HCT116 (cell line): Measurements from ENCODE around the gene GPR4. TPM values are rescaled to one million over a fixed set of nuclear protein-coding genes. Genes with fewer than 3 reads are reported as not detected.

Experiments used
- ATAC-seq: fragments of 200-7000 bp; cut with Tn5 transposase; 2 replicates; pipeline ENCODE4 v1.9.1; 2020; ENCODE audit warnings: mild to moderate bottlenecking, moderate library complexity
- BruUV-seq: library from RNA; stranded (reverse); fragments of 400-500 nt; replicated peaks from 2 replicates; lab custom pipeline; 2021; lab: Mats Ljungman, UMichigan
- CTCF ChIA-PET: fragments of 300-600 bp; sonication (Branson Sonifier 250); formaldehyde crosslinking; loops from one replicate; lab custom pipeline; 2021; ENCODE audit warnings: antibody characterized with exemption; lab: Charles Lee
- POLR2A ChIA-PET: fragments of 300-600, 350-600 bp; sonication (Branson Sonifier 250); formaldehyde crosslinking; loops from one replicate; lab custom pipeline; 2021; ENCODE audit warnings: antibody characterized with exemption; lab: Charles Lee
- RAD21 ChIA-PET, 2 experiments: fragments of 300-600 bp; sonication (Branson Sonifier 250); formaldehyde crosslinking; loops; one replicate each; lab custom pipeline; 2023; ENCODE audit warnings: low total read pairs in 2 of 2; ENCODE audit not compliant: uncharacterized antibody in 2 of 2, unreplicated experiment in 2 of 2, low non-redundant PET in 1 of 2; lab: Charles Lee
- DNase-seq: peaks from one replicate; pipeline ENCODE4 v3.0.0-alpha.2; 2010; ENCODE audit warnings: low read depth, low spot score
- H2AFZ ChIP-seq: fragments of 200-600 bp; shearing (Covaris generic), sonication (generic); 2 replicates; pipeline ENCODE4 v1.6.1; 2017; ENCODE audit warnings: low read depth, mixed run types, mixed read lengths, antibody characterized with exemption, low read length; ENCODE audit not compliant: poor library complexity, severe bottlenecking
- H3K27ac ChIP-seq: 2 replicates; pipeline ENCODE4 v1.5.1; 2012; ENCODE audit warnings: low read depth, low read length
- H3K27me3 ChIP-seq: fragments of 200-600 bp; sonication (generic); 2 replicates; pipeline ENCODE4 v1.6.1; 2016; ENCODE audit warnings: mixed run types, low read length, mixed read lengths; ENCODE audit not compliant: insufficient read depth
- H3K36me3 ChIP-seq, 2 experiments: fragments of 200-500 bp in 1 of 2; fragments of 200-600 bp in 1 of 2; sonication (Bioruptor generic) in 1 of 2; sonication (generic) in 1 of 2; 2 replicates each; pipeline versions ENCODE4 v1.5.1 to v1.6.1; 2014 to 2016; ENCODE audit warnings: low read length in 2 of 2, inconsistent platforms in 1 of 2, mixed read lengths in 1 of 2, mixed run types in 1 of 2; ENCODE audit not compliant: insufficient read depth in 2 of 2, control insufficient read depth in 1 of 2
- H3K4me1 ChIP-seq, 2 experiments: fragments of 200-600 bp in 1 of 2; sonication (generic) in 1 of 2; 2 replicates each; pipeline versions ENCODE4 v1.5.1 to v1.6.1; 2012 to 2017; ENCODE audit warnings: low read length in 2 of 2, inconsistent platforms in 1 of 2, mild to moderate bottlenecking in 1 of 2, mixed read lengths in 1 of 2, mixed run types in 1 of 2, moderate library complexity in 1 of 2; ENCODE audit not compliant: insufficient read depth in 2 of 2, control insufficient read depth in 1 of 2
- H3K4me2 ChIP-seq: fragments of 200-600 bp; sonication (generic); 2 replicates; pipeline ENCODE4 v1.6.1; 2017; ENCODE audit warnings: mixed run types, low read length, mixed read lengths
- H3K4me3 ChIP-seq, 2 experiments: fragments of 200-600 bp in 1 of 2; sonication (generic) in 1 of 2; replicated peaks in 1 of 2; 2 replicates each; pipeline ENCODE4 v1.5.1; 2011 to 2016; ENCODE audit warnings: low read length in 2 of 2, control low read depth in 1 of 2, low read depth in 1 of 2, mild to moderate bottlenecking in 1 of 2, mixed read lengths in 1 of 2, mixed run types in 1 of 2
- H3K79me2 ChIP-seq: fragments of 200-600 bp; sonication (generic); 2 replicates; pipeline ENCODE4 v1.6.1; 2017; ENCODE audit warnings: mild to moderate bottlenecking, mixed run types, low read length, moderate library complexity, mixed read lengths; ENCODE audit not compliant: insufficient read depth
- H3K9ac ChIP-seq: fragments of 200-600 bp; sonication (generic); 2 replicates; pipeline ENCODE4 v1.6.1; 2016; ENCODE audit warnings: low read length, mixed read lengths
- H3K9me2 ChIP-seq: fragments of 200-600 bp; sonication (generic), shearing (Covaris generic); 2 replicates; pipeline ENCODE4 v1.6.1; 2017; ENCODE audit warnings: mixed run types, mild to moderate bottlenecking, moderate library complexity; ENCODE audit not compliant: insufficient read depth
- H3K9me3 ChIP-seq, 2 experiments: fragments of 200-500 bp in 1 of 2; fragments of 200-600 bp in 1 of 2; sonication (Bioruptor generic) in 1 of 2; sonication (generic) in 1 of 2; 2 replicates each; pipeline ENCODE4 v1.6.1; 2014 to 2017; ENCODE audit warnings: low read length in 2 of 2, mixed read lengths in 2 of 2, inconsistent platforms in 1 of 2, low read depth in 1 of 2, mild to moderate bottlenecking in 1 of 2, mixed run types in 1 of 2, moderate library complexity in 1 of 2; ENCODE audit not compliant: control insufficient read depth in 1 of 2, insufficient read depth in 1 of 2
- H4K20me1 ChIP-seq: fragments of 200-600 bp; sonication (generic), shearing (Covaris generic); 2 replicates; pipeline ENCODE4 v1.6.1; 2017; ENCODE audit warnings: mixed run types, mild to moderate bottlenecking, moderate library complexity; ENCODE audit not compliant: insufficient read depth
- ATF3 ChIP-seq: IDR thresholded peaks from 2 replicates; pipeline ENCODE4 v1.6.1; 2012
- CBX3 ChIP-seq: IDR thresholded peaks from 2 replicates; pipeline ENCODE4 v1.6.1; 2012; ENCODE audit warnings: low read depth
- CEBPB ChIP-seq: IDR thresholded peaks from 2 replicates; pipeline ENCODE4 v1.6.1; 2012; ENCODE audit warnings: low read depth
- EZH2 ChIP-seq: fragments of 200-600 bp; sonication (generic); IDR thresholded peaks from 2 replicates; pipeline ENCODE4 v1.6.1; 2017; ENCODE audit warnings: antibody characterized with exemption, mixed run types
- EZH2phosphoT487 ChIP-seq: fragments of 200-600 bp; IDR thresholded peaks from 2 replicates; pipeline ENCODE4 v1.6.1; 2018; ENCODE audit warnings: antibody characterized with exemption, borderline replicate concordance
- FOSL1 ChIP-seq: IDR thresholded peaks from 2 replicates; pipeline ENCODE4 v1.6.1; 2012; ENCODE audit warnings: low read depth
- POLR2A ChIP-seq: IDR thresholded peaks from 2 replicates; pipeline ENCODE4 v1.7.0; 2011; ENCODE audit warnings: borderline replicate concordance; ENCODE audit not compliant: insufficient read depth, insufficient read length; ENCODE audit errors: extremely low read depth
- RAD21 ChIP-seq: IDR thresholded peaks from 2 replicates; pipeline ENCODE4 v1.6.1; 2012; ENCODE audit warnings: low read depth, mild to moderate bottlenecking
- SIN3A ChIP-seq: IDR thresholded peaks from 2 replicates; pipeline ENCODE4 v1.6.1; 2012; ENCODE audit warnings: low read depth
- TCF7L2 ChIP-seq: IDR thresholded peaks from 2 replicates; pipeline ENCODE4 v1.7.0; 2011; ENCODE audit warnings: borderline replicate concordance, inconsistent platforms; ENCODE audit not compliant: insufficient read depth, insufficient read length; ENCODE audit errors: extremely low read depth
- YY1 ChIP-seq: IDR thresholded peaks from 2 replicates; pipeline ENCODE4 v1.6.1; 2011; ENCODE audit warnings: low read length, low read depth, moderate library complexity, mild to moderate bottlenecking; ENCODE audit not compliant: insufficient replicate concordance; ENCODE audit errors: extremely low read depth
- ZBTB33 ChIP-seq: IDR thresholded peaks from 2 replicates; pipeline ENCODE4 v1.6.1; 2011; ENCODE audit warnings: mild to moderate bottlenecking, low read length, moderate library complexity; ENCODE audit not compliant: insufficient replicate concordance; ENCODE audit errors: extremely low read depth
- ZFX ChIP-seq: fragments of 450-650 bp; IDR thresholded peaks from 2 replicates; pipeline ENCODE4 v1.6.1; 2017
- ZNF274 ChIP-seq: fragments of 200-500 bp; sonication (Bioruptor generic); IDR thresholded peaks from 2 replicates; pipeline ENCODE4 v1.6.1; 2014; ENCODE audit warnings: mild to moderate bottlenecking, low read depth, low read length, inconsistent platforms
- intact Hi-C: fragments of 100-400 bp; cut with micrococcal nuclease; formaldehyde crosslinking; loops from 2 replicates; pipeline ENCODE4 v1.10.0; 2022
- total RNA-seq: library from RNA; stranded (reverse); gene quantifications from one replicate; pipeline ENCODE4 v1.2.1, GENCODE V29; 2021; ENCODE audit not compliant: unreplicated experiment
- TF ChIP-seq, protein P1 (sequence below): IDR thresholded peaks from 2 replicates; pipeline ENCODE4 v1.6.1; 2012

GPR4 gene
- total RNA-seq, 1 experiment from 2014 or later, result 0.10 TPM

GRCh38 chr19:45576682-45577081, 25.3 kb downstream of the GPR4 start:
- RAD21 ChIA-PET, result no interaction called here
- DNase-seq, result no peak
- Histone ChIP-seq H3K9me3 (no peaks in the 10 kb centered on the region), H3K9ac (peak overlapping the region; percentile 9; the same call in 1 of the 2 replicates), H4K20me1 (no peaks in the 10 kb centered on the region), H3K79me2 (peaks cover 41% of the 10 kb centered on the region), H3K4me1 (peaks cover 5 to 21% of the 10 kb centered on the region in 2 experiments), H3K4me3 (no peak overlapping the region), H3K27ac (peak overlapping the region; percentile 23; the same call in 1 of the 2 replicates), H3K9me2 (no peaks in the 10 kb centered on the region), H3K36me3 (no peaks in the 10 kb centered on the region)
- ATAC-seq, result no peak; the same call in 1 of the 2 replicates
- intact Hi-C loops, result no loop called here
- POLR2A ChIA-PET, result no interaction called here
- BruUV-seq, result no TSS peak
- CTCF ChIA-PET, result interaction anchor here (1.1 to 1.8 kb wide), 2 partner anchors 18 to 65 kb away, joined by 5 read pairs; no protein-coding TSS in a partner anchor
- no peak for TF ChIP-seq RAD21
- TF ChIP-seq YY1, result no peak
- no peak for TF ChIP-seq ATF3
- no peak for TF ChIP-seq POLR2A
- no peak for TF ChIP-seq EZH2
- no peak for TF ChIP-seq ZFX
- TF ChIP-seq TCF7L2, result no peak
- TF ChIP-seq, protein P1, sequence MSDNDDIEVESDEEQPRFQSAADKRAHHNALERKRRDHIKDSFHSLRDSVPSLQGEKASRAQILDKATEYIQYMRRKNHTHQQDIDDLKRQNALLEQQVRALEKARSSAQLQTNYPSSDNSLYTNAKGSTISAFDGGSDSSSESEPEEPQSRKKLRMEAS, result no peak
- no peak for TF ChIP-seq CEBPB
- TF ChIP-seq FOSL1, result no peak
- no peak for TF ChIP-seq SIN3A
- no peak for TF ChIP-seq ZBTB33
- TF ChIP-seq EZH2phosphoT487, result no peak
- no peak for TF ChIP-seq CBX3
- TF ChIP-seq ZNF274, result no peak
- TF ChIP-seq, all 23 proteins: peak for 0
- Histone ChIP-seq H2AFZ (no peak overlapping the region), H3K4me2 (peak overlapping the region; percentile 24), H3K27me3 (no peaks in the 10 kb centered on the region)
